K562 (cell line): ENCODE data around the gene RMND5B. TPM values are rescaled to one million over a fixed set of nuclear protein-coding genes. Genes with fewer than 3 reads are reported as not detected.

Source experiments
- ATAC-seq: fragments of 200-7000 bp; cut with Tn5 transposase; 3 replicates; pipeline ENCODE4 v1.9.1; 2020; ENCODE audit warnings: moderate library complexity
- BruUV-seq: library from RNA; stranded (reverse); fragments of 400-500 nt; replicated peaks from 2 replicates; lab custom pipeline; 2021; lab: Mats Ljungman, UMichigan
- CTCF ChIA-PET: fragments of 300-600 bp; formaldehyde crosslinking; extraction: SDS; loops from one replicate; lab custom pipeline; 2021; ENCODE audit warnings: low intra/inter-chr PET ratio; lab: Yijun Ruan, JAX
- POLR2A ChIA-PET: fragments of 300-600, 350-650 bp; sonication (Branson Sonifier 250); formaldehyde crosslinking; extraction: SDS; loops from one replicate; lab custom pipeline; 2021; ENCODE audit warnings: antibody characterized with exemption, inconsistent platforms; lab: Yijun Ruan, JAX
- DNase-seq, 4 experiments: peaks; one replicate each; pipeline versions ENCODE4 v3.0.0 to v3.0.0-alpha.2; 2011 to 2018; ENCODE audit warnings: low spot score in 3 of 4, mixed read lengths in 3 of 4; ENCODE audit errors: extremely low read depth in 1 of 4
- FAIRE-seq: peaks from 2 replicates; lab custom pipeline; 2011; peaks lifted over from hg19 to GRCh38; lab: Jason Lieb, UNC
- H2AFZ ChIP-seq: 2 replicates; pipeline ENCODE4 v1.6.0; 2011; ENCODE audit warnings: low read depth, low read length, control low read depth, inconsistent platforms
- H3K27ac ChIP-seq: fragments of 200-600 bp; 3 replicates; pipeline ENCODE4 v1.8.0; 2011; ENCODE audit warnings: low read depth, mild to moderate bottlenecking, control low read depth, inconsistent platforms, low read length, moderate library complexity, mixed read lengths; ENCODE audit errors: extremely low read depth
- H3K27me3 ChIP-seq, 2 experiments: fragments of 300-600 bp in 1 of 2; 2 replicates in 1 of 2; 3 replicates in 1 of 2; pipeline versions ENCODE4 v1.6.0 to v1.8.0; 2011; ENCODE audit warnings: inconsistent platforms in 2 of 2, low read length in 2 of 2, mild to moderate bottlenecking in 1 of 2, mixed read lengths in 1 of 2, moderate library complexity in 1 of 2; ENCODE audit not compliant: control insufficient read depth in 2 of 2, insufficient read depth in 2 of 2
- H3K36me3 ChIP-seq: fragments of 300-600 bp; 3 replicates; pipeline ENCODE4 v1.8.0; 2011; ENCODE audit warnings: mild to moderate bottlenecking, low read length, inconsistent platforms; ENCODE audit not compliant: control insufficient read depth, insufficient read depth
- H3K4me1 ChIP-seq, 2 experiments: fragments of 200-600 bp in 1 of 2; replicated peaks in 1 of 2; 2 replicates in 1 of 2; 3 replicates in 1 of 2; pipeline versions ENCODE4 v1.5.1 to v1.8.0; 2011; ENCODE audit warnings: inconsistent platforms in 2 of 2, low read length in 2 of 2, mild to moderate bottlenecking in 1 of 2, mixed read lengths in 1 of 2, moderate library complexity in 1 of 2; ENCODE audit not compliant: control insufficient read depth in 2 of 2, insufficient read depth in 2 of 2
- H3K4me2 ChIP-seq: 2 replicates; pipeline ENCODE4 v1.6.1; 2011; ENCODE audit warnings: low read length, control low read depth, inconsistent platforms, mixed read lengths; ENCODE audit not compliant: insufficient read depth
- H3K4me3 ChIP-seq: fragments of 200-600 bp; sonication (generic), shearing (Covaris generic); 2 replicates; pipeline ENCODE4 v1.5.1; 2016; ENCODE audit warnings: control low read depth, inconsistent platforms
- H3K79me2 ChIP-seq: fragments of 200-600 bp; 3 replicates; pipeline ENCODE4 v1.8.0; 2011; ENCODE audit warnings: low read length, inconsistent platforms; ENCODE audit not compliant: control insufficient read depth, insufficient read depth
- H3K9ac ChIP-seq, 2 experiments: 2 replicates each; pipeline versions ENCODE4 v1.6.0 to v1.6.1; 2011; ENCODE audit warnings: low read depth in 2 of 2, low read length in 2 of 2, control low read depth in 1 of 2, inconsistent platforms in 1 of 2, mild to moderate bottlenecking in 1 of 2, mixed read lengths in 1 of 2; ENCODE audit not compliant: insufficient read depth in 1 of 2
- H3K9me1 ChIP-seq: one replicate; pipeline ENCODE4 v1.6.0; 2011; ENCODE audit warnings: inconsistent platforms, mild to moderate bottlenecking, low read length, moderate library complexity; ENCODE audit not compliant: control insufficient read depth, insufficient read depth
- H3K9me3 ChIP-seq: replicated peaks from 2 replicates; pipeline ENCODE4 v1.5.1; 2011; ENCODE audit warnings: low read depth, low read length, inconsistent platforms; ENCODE audit not compliant: control insufficient read depth, insufficient read depth
- H4K20me1 ChIP-seq: replicated peaks from 2 replicates; pipeline ENCODE4 v1.6.1; 2011; ENCODE audit warnings: low read length, inconsistent platforms, mixed read lengths; ENCODE audit not compliant: control insufficient read depth, insufficient read depth
- ARID1B ChIP-seq: fragments of 450-650 bp; IDR thresholded peaks from 2 replicates; pipeline ENCODE4 v1.6.1; 2016; ENCODE audit warnings: antibody characterized with exemption, mild to moderate bottlenecking, inconsistent platforms
- HEY1 ChIP-seq: fragments of 250-450 bp; sonication (Bioruptor Pico); IDR thresholded peaks from 2 replicates; pipeline ENCODE4 v1.5.0; 2020; ENCODE audit warnings: mild to moderate bottlenecking, moderate library complexity, borderline replicate concordance
- MCM2 ChIP-seq: fragments of 450-650 bp; IDR thresholded peaks from 2 replicates; pipeline ENCODE4 v1.6.1; 2017; ENCODE audit warnings: low read depth, mild to moderate bottlenecking
- STAG1 ChIP-seq: sonication (generic); formaldehyde crosslinking; IDR thresholded peaks from 2 replicates; pipeline ENCODE4 v1.5.0; 2020; ENCODE audit warnings: missing genetic modification reagents, borderline replicate concordance
- ZKSCAN3 ChIP-seq: fragments of 250-450 bp; sonication (Bioruptor Pico); IDR thresholded peaks from 2 replicates; pipeline ENCODE4 v1.4.0; 2020
- ZNF140 ChIP-seq: fragments of 250-450 bp; sonication (Bioruptor Pico); IDR thresholded peaks from 2 replicates; pipeline ENCODE4 v1.8.0; 2021; ENCODE audit warnings: moderate library complexity, mild to moderate bottlenecking, inconsistent platforms
- WGBS: fragments of 100-300 bp; shearing (Covaris generic); methylation state at CpG from one replicate; pipeline ENCODE4 v1.1.6; 2016; ENCODE audit warnings: low coverage, mixed read lengths; ENCODE audit not compliant: insufficient coverage; ENCODE audit errors: missing lambda C conversion rate; 5-methylcytosine and 5-hydroxymethylcytosine counted together
- in situ Hi-C: fragments of 300-500 bp; cut with MboI; formaldehyde crosslinking; loops from 4 replicates; pipeline ENCODE4 v1.15.0; 2018; ENCODE audit warnings: inconsistent platforms, mixed read lengths
- intact Hi-C: fragments of 100-400 bp; cut with micrococcal nuclease; formaldehyde crosslinking; loops from 2 replicates; pipeline ENCODE4 v1.14.2; 2022
- polyA plus RNA-seq, 8 experiments: library from polyadenylated mRNA; depleted of rRNA in 4 of 8; stranded (reverse) in 5 of 8; unstranded in 3 of 8; fragments of >200 nt; fragmentation: Nextera tagmentation in 2 of 8; fragmentation: Illumina TruSeq in 1 of 8; extraction: Ambion mirVana in 2 of 8; extraction: Trizol in 1 of 8; gene quantifications; 2 replicates each; pipeline versions ENCODE4 v1.2.1 to v1.2.3, GENCODE V29; 2011 to 2014; ENCODE audit warnings: inconsistent platforms in 1 of 8, missing spikeins in 1 of 8
- total RNA-seq, 7 experiments: library from RNA; depleted of rRNA in 6 of 7; stranded (reverse); fragments of >200 nt in 6 of 7; fragmentation: Illumina TruSeq in 2 of 7; extraction: Trizol in 2 of 7; gene quantifications; 2 replicates each; pipeline versions ENCODE4 v1.2.1 to v1.2.3, GENCODE V29; 2011 to 2021; ENCODE audit warnings: low replicate concordance in 1 of 7
- TF ChIP-seq, protein P1 (sequence below): fragments of 250-450 bp; sonication (Bioruptor Pico); IDR thresholded peaks from 2 replicates; pipeline ENCODE4 v1.4.0; 2020
- TF ChIP-seq, protein P2 (sequence below): fragments of 450-650 bp; IDR thresholded peaks from 2 replicates; pipeline ENCODE4 v1.6.1; 2016; ENCODE audit warnings: mild to moderate bottlenecking
- TF ChIP-seq, protein P3 (sequence below): fragments of 450-650 bp; IDR thresholded peaks from 2 replicates; pipeline ENCODE4 v1.6.1; 2018; ENCODE audit warnings: mild to moderate bottlenecking, low read depth; ENCODE audit not compliant: partially characterized antibody

The RMND5B gene
- total and polyA plus RNA-seq, 9 of the 15 experiments (the other 6 are each of a cell fraction or from before 2014, with no cell fraction given) = 2.6 to 57.0 (median 28.3) TPM

DNA sequence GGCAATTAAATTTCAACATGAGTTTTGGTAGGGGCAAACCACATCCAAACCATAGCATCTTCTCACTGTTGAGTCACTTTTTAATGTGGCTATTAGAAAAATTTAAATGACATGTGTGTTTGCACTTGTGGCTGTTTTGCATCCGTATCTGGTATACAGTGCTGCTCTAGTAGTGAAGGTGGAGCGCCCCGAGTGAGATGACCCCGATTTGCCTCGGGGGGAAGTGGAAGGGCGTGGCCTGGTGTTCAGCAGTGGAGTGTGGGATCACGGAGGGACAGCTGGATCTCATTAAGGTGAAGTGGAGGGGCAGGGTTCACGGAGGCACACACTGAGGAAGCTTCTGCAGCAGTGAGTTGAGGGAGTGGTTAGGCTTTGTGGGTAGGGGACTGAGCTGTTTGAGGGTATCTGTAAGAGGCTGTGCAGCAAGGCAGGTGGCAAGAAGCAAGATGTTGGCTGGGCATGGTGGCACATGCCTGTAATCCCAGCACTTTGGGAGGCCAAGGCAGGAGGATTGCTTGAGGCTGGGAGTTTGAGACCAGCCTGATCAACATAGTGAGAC is 62.5 kb downstream of the RMND5B start:
- Histone ChIP-seq H3K4me3 (no peak overlapping the region), H3K4me1 (peaks cover 0 to 8% of the 10 kb centered on the region in 2 experiments; a peak in 2 of 5 replicates), H3K9me3 (no peaks in the 10 kb centered on the region; the same call in 1 of the 2 replicates), H4K20me1 (no peaks in the 10 kb centered on the region), H3K4me2 (no peak overlapping the region), H2AFZ (peak overlapping the region; percentile 70; the same call in 1 of the 2 replicates), H3K36me3 (no peaks in the 10 kb centered on the region), H3K9me1 (no peaks in the 10 kb centered on the region), H3K9ac (no peak overlapping the region; a peak in 1 of 4 replicates), H3K27me3 (peaks cover 5 to 16% of the 10 kb centered on the region in 2 experiments; a peak in 3 of 5 replicates), H3K79me2 (no peaks in the 10 kb centered on the region), H3K27ac (no peak overlapping the region)
- TF ChIP-seq HEY1 (CRISPR knock-in tag) (no peak), ARID1B (no peak), ZKSCAN3 (no peak)
- CTCF ChIA-PET = interaction anchor here (0.6 kb wide), 1 partner anchor 124 kb away, joined by 3 read pairs; no protein-coding TSS in a partner anchor
- BruUV-seq = no TSS peak
- intact Hi-C loops (no loop called here), in situ Hi-C loops (no loop called here)
- FAIRE-seq (no peak), ATAC-seq (no peak), DNase-seq (peak in 1 of 4 experiments; percentile 7)
- 12% methylated on average over 8 of the region's 8 CpGs for WGBS
- POLR2A ChIA-PET = interaction anchor here (0.9 kb wide), 1 partner anchor 11 kb away, joined by 3 read pairs; the partner anchor contains the start of gene HNRNPAB

DNA sequence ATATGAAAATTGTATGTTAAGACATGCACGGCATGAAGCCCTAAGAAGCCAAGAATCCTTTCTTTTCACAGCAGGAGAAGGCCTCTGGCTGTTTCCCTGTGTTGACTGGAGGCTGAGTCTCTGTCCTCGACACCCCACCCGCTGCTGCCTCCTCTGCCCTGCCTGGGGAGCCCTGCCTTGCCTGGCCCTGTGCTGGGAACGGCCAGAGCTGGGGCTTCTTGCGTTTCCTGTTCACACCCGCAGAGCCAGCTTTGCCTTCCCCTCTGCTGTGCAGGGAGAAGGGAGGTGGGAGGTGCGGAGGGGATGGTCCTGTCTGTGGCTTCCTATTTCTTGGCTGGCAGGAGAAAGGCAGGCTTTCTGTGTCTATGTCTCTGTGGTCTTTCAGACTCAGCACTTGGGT is 63.2 kb downstream of the RMND5B start:
- ATAC-seq = peak; percentile 32; the same call in 2 of the 3 replicates
- BruUV-seq = no TSS peak
- CTCF ChIA-PET = no interaction called here
- no peaks in the 10 kb centered on the region for H3K79me2 ChIP-seq
- FAIRE-seq = no peak
- H3K4me3 ChIP-seq = no peak overlapping the region
- peaks cover 5 to 16% of the 10 kb centered on the region in 2 experiments; a peak in 3 of 5 replicates for H3K27me3 ChIP-seq
- DNase-seq = peak in 1 of 4 experiments; percentile 4
- peak overlapping the region in 1 of 2 experiments; percentile 77; a peak in 1 of 4 replicates for H3K9ac ChIP-seq
- H4K20me1 ChIP-seq = no peaks in the 10 kb centered on the region
- POLR2A ChIA-PET = no interaction called here
- 0 out of 2 replicates have a peak overlapping the region, but pooled peaks have one; percentile 10 for H3K4me2 ChIP-seq
- no peak overlapping the region for H3K27ac ChIP-seq
- WGBS = 6% methylated on average over 4 of the region's 7 CpGs
- H2AFZ ChIP-seq = peak overlapping the region; percentile 70; the same call in 1 of the 2 replicates
- in situ Hi-C loops = no loop called here
- H3K9me3 ChIP-seq = no peaks in the 10 kb centered on the region; the same call in 1 of the 2 replicates
- H3K4me1 ChIP-seq = peaks cover 0 to 8% of the 10 kb centered on the region in 2 experiments; a peak in 2 of 5 replicates
- intact Hi-C loops = no loop called here
- H3K36me3 ChIP-seq = no peaks in the 10 kb centered on the region
- H3K9me1 ChIP-seq = no peaks in the 10 kb centered on the region
- TF ChIP-seq, protein P1, sequence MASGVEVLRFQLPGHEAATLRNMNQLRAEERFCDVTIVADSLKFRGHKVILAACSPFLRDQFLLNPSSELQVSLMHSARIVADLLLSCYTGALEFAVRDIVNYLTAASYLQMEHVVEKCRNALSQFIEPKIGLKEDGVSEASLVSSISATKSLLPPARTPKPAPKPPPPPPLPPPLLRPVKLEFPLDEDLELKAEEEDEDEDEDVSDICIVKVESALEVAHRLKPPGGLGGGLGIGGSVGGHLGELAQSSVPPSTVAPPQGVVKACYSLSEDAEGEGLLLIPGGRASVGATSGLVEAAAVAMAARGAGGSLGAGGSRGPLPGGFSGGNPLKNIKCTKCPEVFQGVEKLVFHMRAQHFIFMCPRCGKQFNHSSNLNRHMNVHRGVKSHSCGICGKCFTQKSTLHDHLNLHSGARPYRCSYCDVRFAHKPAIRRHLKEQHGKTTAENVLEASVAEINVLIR (CRISPR knock-in tag) = no peak
- no peak for TF ChIP-seq STAG1
- TF ChIP-seq MCM2 = no peak
- TF ChIP-seq ZNF140 (CRISPR knock-in tag) = no peak
- TF ChIP-seq, protein P2, sequence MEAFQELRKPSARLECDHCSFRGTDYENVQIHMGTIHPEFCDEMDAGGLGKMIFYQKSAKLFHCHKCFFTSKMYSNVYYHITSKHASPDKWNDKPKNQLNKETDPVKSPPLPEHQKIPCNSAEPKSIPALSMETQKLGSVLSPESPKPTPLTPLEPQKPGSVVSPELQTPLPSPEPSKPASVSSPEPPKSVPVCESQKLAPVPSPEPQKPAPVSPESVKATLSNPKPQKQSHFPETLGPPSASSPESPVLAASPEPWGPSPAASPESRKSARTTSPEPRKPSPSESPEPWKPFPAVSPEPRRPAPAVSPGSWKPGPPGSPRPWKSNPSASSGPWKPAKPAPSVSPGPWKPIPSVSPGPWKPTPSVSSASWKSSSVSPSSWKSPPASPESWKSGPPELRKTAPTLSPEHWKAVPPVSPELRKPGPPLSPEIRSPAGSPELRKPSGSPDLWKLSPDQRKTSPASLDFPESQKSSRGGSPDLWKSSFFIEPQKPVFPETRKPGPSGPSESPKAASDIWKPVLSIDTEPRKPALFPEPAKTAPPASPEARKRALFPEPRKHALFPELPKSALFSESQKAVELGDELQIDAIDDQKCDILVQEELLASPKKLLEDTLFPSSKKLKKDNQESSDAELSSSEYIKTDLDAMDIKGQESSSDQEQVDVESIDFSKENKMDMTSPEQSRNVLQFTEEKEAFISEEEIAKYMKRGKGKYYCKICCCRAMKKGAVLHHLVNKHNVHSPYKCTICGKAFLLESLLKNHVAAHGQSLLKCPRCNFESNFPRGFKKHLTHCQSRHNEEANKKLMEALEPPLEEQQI = no peak
- TF ChIP-seq, protein P3, sequence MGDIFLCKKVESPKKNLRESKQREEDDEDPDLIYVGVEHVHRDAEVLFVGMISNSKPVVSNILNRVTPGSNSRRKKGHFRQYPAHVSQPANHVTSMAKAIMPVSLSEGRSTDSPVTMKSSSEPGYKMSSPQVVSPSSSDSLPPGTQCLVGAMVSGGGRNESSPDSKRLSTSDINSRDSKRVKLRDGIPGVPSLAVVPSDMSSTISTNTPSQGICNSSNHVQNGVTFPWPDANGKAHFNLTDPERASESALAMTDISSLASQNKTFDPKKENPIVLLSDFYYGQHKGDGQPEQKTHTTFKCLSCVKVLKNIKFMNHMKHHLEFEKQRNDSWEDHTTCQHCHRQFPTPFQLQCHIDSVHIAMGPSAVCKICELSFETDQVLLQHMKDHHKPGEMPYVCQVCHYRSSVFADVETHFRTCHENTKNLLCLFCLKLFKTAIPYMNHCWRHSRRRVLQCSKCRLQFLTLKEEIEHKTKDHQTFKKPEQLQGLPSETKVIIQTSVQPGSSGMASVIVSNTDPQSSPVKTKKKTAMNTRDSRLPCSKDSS = no peak
